Uterus (tissue), 2 donors: Measurements from ENCODE around the gene CAMK2B.

Experiments
- POLR2A ChIP-seq, 2 donors: fragments of 450-650 bp; IDR thresholded peaks; one replicate each; pipeline ENCODE4 v1.6.1; 2016; ENCODE audit warnings: antibody characterized with exemption in 2 of 2, mild to moderate bottlenecking in 1 of 2, moderate library complexity in 1 of 2
- TF ChIP-seq, protein P1 (sequence below), 4 experiments: fragments of 200-600 bp in 2 of 4; fragments of 450-650 bp in 2 of 4; sonication (generic) in 2 of 4; IDR thresholded peaks; one replicate each; pipeline ENCODE4 v1.5.1; 2016 to 2019; ENCODE audit warnings: antibody characterized with exemption in 4 of 4, mild to moderate bottlenecking in 2 of 4, moderate library complexity in 1 of 4

DNA sequence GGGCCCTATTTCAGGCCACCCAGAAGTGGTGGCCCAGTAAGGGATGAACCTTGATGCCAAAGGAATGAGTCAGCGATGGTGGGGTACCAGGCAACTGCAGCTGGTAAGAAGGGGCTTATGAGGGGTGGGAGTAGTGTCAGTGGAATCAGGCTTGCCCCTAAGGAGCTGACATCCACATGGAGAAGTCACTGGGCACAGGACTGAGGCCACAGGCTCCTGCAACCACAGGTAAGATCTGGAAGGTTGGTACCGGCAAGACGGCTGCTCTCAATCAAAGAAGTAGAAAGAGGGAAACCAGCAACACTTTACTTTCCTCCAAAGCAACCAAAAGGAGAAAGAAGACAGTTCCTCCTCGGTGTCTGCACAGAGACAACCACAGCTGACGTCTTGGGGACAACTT, 138.7 kb downstream of the CAMK2B start:
- no peak for TF ChIP-seq POLR2A (IDR thresholded peaks at IDR 0.05)
- TF ChIP-seq, protein P1, sequence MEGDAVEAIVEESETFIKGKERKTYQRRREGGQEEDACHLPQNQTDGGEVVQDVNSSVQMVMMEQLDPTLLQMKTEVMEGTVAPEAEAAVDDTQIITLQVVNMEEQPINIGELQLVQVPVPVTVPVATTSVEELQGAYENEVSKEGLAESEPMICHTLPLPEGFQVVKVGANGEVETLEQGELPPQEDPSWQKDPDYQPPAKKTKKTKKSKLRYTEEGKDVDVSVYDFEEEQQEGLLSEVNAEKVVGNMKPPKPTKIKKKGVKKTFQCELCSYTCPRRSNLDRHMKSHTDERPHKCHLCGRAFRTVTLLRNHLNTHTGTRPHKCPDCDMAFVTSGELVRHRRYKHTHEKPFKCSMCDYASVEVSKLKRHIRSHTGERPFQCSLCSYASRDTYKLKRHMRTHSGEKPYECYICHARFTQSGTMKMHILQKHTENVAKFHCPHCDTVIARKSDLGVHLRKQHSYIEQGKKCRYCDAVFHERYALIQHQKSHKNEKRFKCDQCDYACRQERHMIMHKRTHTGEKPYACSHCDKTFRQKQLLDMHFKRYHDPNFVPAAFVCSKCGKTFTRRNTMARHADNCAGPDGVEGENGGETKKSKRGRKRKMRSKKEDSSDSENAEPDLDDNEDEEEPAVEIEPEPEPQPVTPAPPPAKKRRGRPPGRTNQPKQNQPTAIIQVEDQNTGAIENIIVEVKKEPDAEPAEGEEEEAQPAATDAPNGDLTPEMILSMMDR (IDR thresholded peaks at IDR 0.05): no peak
